Measurements from ENCODE around the gene KCNC1.

KCNC1 gene

GRCh38 chr11:17751558-17751957, 17.0 kb downstream of the KCNC1 start:
- no peaks in the 10 kb centered on the region for H3K4me1 Mint-ChIP-seq (ENCODE audit: low read depth)
- no peaks in the 10 kb centered on the region for H3K36me3 Mint-ChIP-seq
- peaks cover 3% of the 10 kb centered on the region for H3K27me3 Mint-ChIP-seq
- no peak overlapping the region for H3K27ac Mint-ChIP-seq
- no peaks in the 10 kb centered on the region for H3K9me3 Mint-ChIP-seq (ENCODE audit: low read depth)
- H3K4me3 Mint-ChIP-seq = no peak overlapping the region

GRCh38 chr11:17752144-17752543, 17.6 kb downstream of the KCNC1 start:
- no peak overlapping the region for H3K27ac Mint-ChIP-seq
- no peaks in the 10 kb centered on the region for H3K4me1 Mint-ChIP-seq (ENCODE audit: low read depth)
- H3K9me3 Mint-ChIP-seq (ENCODE audit: low read depth) = no peaks in the 10 kb centered on the region
- no peak overlapping the region for H3K4me3 Mint-ChIP-seq
- H3K36me3 Mint-ChIP-seq = no peaks in the 10 kb centered on the region
- H3K27me3 Mint-ChIP-seq = peaks cover 3% of the 10 kb centered on the region

DNA sequence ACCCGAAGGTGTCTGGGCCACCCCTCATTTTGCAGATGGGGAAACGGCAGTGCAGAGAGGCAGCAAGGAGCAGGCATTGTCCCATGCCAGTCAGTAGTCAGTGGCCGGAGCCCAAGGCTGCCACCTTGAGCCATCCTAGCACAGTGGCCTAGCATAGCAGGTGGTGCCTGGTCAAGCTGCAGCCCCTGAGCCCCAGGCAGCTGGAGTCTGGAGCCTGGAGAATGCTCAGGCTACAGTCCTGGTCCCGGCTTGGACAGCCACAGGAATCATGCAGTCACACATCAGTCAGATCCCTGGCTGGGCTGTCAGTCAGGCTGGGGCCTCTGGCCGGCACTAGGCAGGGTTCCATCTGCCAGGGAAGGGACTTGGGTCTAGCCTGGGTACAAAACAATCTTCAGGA, 18.6 kb downstream of the KCNC1 start:
- no peaks in the 10 kb centered on the region for H3K27me3 Mint-ChIP-seq
- H3K4me3 Mint-ChIP-seq = no peak overlapping the region
- no peak overlapping the region for H3K27ac Mint-ChIP-seq
- H3K9me3 Mint-ChIP-seq (ENCODE audit: low read depth) = no peaks in the 10 kb centered on the region
- no peaks in the 10 kb centered on the region for H3K36me3 Mint-ChIP-seq
- no peaks in the 10 kb centered on the region for H3K4me1 Mint-ChIP-seq (ENCODE audit: low read depth)

DNA sequence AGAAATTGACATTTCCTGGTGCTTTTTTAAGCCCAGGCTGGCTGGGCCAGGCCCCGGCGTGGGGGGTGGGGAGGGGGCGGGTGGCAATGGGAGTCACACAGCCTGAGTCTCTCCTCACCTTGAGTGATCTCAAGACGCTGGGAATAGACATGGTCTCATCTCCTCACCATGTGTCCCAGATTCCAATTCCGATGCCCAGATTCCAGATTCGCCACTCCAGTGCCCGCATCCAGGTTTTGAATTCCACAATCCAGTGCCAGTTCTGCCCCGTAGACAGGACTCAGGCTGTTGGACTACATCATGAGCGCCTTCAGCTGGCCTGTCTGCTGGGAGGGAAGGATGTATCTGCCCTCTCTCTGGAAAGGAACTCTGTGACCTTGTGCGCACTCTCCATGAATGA, 19.1 kb downstream of the KCNC1 start:
- Mint-ChIP-seq H3K36me3 (no peaks in the 10 kb centered on the region), H3K27ac (no peak overlapping the region), H3K9me3 (ENCODE audit: low read depth) (no peaks in the 10 kb centered on the region), H3K27me3 (no peaks in the 10 kb centered on the region), H3K4me3 (no peak overlapping the region), H3K4me1 (ENCODE audit: low read depth) (no peaks in the 10 kb centered on the region)

DNA sequence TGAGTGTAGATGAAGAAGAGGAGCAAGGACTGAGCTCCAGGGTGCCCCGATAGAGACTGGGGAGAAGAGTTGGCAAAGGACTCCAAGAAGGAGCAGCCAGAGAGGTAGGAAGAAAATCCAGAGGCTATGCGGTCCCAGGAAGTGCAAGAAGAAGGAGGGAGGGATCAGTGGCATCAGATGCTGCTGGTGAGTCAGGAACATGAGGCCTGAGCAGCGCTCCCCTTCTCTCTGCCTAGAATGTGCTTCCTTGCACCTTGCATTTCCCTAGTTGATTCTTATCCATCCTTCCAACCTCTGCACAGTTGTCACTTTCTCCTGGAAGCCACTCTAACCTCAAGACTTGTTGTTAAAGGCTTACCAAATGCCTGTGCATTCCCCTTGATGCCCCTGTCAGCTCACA, 21.3 kb downstream of the KCNC1 start:
- no peaks in the 10 kb centered on the region for H3K27me3 Mint-ChIP-seq

DNA sequence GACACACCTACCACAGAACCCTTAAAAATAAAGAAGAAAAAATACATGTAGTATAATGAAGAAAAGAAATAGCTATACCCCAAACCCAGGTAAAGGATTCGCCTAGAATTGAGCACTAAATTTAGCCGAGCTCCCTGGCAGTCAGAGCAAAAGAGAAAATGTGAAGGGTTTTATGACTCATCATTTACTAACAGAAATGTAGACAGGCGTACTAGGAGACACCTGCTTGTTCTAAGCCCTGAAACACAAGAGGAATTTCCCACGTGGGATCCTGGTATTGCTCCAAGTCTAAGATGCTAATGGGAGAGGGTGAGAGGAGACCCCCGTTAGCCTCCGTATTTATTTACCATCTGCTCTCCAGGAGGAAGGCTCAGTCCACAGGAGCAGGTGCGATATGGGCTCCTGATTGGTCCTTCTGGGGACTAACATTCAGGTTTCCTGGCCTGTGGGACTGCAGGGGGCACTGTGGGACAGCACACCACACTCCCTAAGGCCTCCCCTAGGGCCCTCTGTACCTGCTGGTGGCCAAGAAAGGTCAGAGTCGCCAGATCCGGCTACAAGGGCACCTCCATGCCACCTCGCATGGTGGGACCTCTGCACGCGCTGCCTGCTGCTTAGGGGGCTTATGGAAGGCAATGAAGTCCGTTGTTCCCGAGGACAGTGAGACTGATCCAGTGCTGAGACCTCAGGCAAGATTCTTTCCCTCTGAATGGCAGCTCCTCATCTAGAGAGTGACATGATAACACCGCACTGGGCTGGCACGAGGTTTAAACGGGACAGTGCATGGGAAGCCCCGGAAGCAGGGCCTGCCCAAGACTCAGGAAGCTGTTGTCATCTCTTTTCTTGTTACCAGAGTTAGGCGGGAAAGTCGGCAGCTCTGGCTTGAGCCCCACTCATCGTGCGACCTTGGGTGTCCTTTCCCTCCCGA, 25.8 kb downstream of the KCNC1 start:
- Mint-ChIP-seq H3K4me1 (ENCODE audit: low read depth) (no peaks in the 10 kb centered on the region), H3K4me3 (no peak overlapping the region), H3K9me3 (ENCODE audit: low read depth) (no peaks in the 10 kb centered on the region), H3K27me3 (no peaks in the 10 kb centered on the region), H3K36me3 (no peaks in the 10 kb centered on the region), H3K27ac (no peak overlapping the region)

More for the DNA sequence above, 21.3 kb downstream of the KCNC1 start:
- Mint-ChIP-seq H3K27ac (no peak overlapping the region), H3K4me1 (ENCODE audit: low read depth) (no peaks in the 10 kb centered on the region), H3K9me3 (ENCODE audit: low read depth) (no peaks in the 10 kb centered on the region), H3K4me3 (no peak overlapping the region), H3K36me3 (no peaks in the 10 kb centered on the region)

DNA sequence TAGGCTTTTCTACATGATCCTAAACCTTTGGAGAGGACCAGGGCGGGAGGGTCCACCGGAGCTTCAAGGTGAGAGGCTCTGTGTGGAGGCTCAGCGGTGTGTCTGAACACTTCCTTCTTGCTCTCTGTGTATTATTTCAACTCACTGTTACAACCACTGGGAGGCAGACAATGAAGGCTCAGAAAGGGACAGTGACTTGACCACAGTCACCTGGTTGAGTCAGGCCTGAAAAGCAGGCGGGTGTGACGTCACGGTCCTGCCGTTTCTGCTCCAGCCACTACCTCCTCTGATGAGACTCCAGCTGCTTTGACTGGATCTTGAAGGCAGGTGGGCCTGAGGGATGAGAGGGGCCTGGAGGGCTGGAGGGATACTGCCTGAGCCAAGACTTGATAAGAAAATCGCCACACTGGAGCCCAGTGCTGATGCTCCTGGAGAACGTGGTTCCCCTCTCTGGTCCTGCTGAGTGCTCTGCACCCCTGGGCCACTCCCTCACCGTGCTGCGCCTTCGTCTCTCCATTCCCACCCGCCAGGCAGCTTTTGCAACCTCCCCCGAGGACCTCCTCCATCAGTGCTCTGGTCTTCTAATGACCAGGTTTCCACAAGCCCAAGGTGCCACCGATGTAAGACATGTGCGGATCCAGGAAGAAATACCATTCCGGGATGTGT, 27.9 kb downstream of the KCNC1 start:
- Mint-ChIP-seq H3K4me1 (ENCODE audit: low read depth) (no peaks in the 10 kb centered on the region), H3K9me3 (ENCODE audit: low read depth) (no peaks in the 10 kb centered on the region), H3K27ac (no peak overlapping the region), H3K36me3 (no peaks in the 10 kb centered on the region), H3K27me3 (no peaks in the 10 kb centered on the region), H3K4me3 (no peak overlapping the region)

DNA sequence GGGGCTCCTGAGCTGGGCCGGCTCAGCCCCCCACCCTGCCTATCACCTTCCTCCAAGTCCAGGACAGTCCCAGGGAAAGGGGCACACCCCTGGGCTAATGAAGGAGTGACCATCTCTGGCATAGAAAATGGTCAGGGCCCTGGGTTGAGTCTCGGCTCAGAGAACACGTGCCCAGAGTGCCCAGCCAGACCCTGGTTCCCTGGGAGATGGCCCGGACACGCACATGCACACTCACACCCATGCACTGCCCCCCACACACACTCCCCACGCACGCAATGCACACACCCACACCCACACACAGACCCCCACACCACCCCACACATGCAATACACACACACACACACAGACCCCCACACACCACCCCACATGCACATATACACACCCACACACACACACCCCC, 28.7 kb downstream of the KCNC1 start:
- Mint-ChIP-seq H3K4me1 (ENCODE audit: low read depth) (no peaks in the 10 kb centered on the region), H3K27ac (no peak overlapping the region), H3K27me3 (no peaks in the 10 kb centered on the region), H3K9me3 (ENCODE audit: low read depth) (no peaks in the 10 kb centered on the region), H3K4me3 (no peak overlapping the region), H3K36me3 (no peaks in the 10 kb centered on the region)

GRCh38 chr11:17763703-17764102, 29.1 kb downstream of the KCNC1 start:
- no peaks in the 10 kb centered on the region for H3K36me3 Mint-ChIP-seq
- H3K27me3 Mint-ChIP-seq = no peaks in the 10 kb centered on the region
- no peak overlapping the region for H3K27ac Mint-ChIP-seq
- H3K4me1 Mint-ChIP-seq (ENCODE audit: low read depth) = no peaks in the 10 kb centered on the region
- no peak overlapping the region for H3K4me3 Mint-ChIP-seq
- H3K9me3 Mint-ChIP-seq (ENCODE audit: low read depth) = no peaks in the 10 kb centered on the region

GRCh38 chr11:17764446-17765218, 30.1 kb downstream of the KCNC1 start:
- Mint-ChIP-seq H3K36me3 (no peaks in the 10 kb centered on the region), H3K27me3 (no peaks in the 10 kb centered on the region), H3K4me1 (ENCODE audit: low read depth) (no peaks in the 10 kb centered on the region), H3K4me3 (no peak overlapping the region), H3K27ac (no peak overlapping the region), H3K9me3 (ENCODE audit: low read depth) (no peaks in the 10 kb centered on the region)

GRCh38 chr11:17765356-17766072, 30.9 kb downstream of the KCNC1 start:
- H3K36me3 Mint-ChIP-seq = no peaks in the 10 kb centered on the region
- H3K9me3 Mint-ChIP-seq (ENCODE audit: low read depth) = no peaks in the 10 kb centered on the region
- no peaks in the 10 kb centered on the region for H3K4me1 Mint-ChIP-seq (ENCODE audit: low read depth)
- H3K27ac Mint-ChIP-seq = no peak overlapping the region
- no peak overlapping the region for H3K4me3 Mint-ChIP-seq
- no peaks in the 10 kb centered on the region for H3K27me3 Mint-ChIP-seq

DNA sequence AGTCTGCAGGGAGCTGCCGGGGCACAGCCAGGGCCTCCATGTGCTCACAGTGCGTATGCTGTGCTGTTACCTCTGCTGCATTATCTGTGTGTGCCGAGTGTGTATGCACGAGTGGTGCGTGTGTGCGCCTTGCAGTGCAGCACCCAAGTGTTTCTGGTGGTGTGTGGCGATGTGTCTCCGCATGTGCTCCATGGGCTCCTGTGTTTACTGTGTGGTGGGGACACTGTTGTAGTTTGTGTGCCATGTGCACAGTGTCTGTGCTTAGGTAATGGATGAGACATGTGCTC, 31.4 kb downstream of the KCNC1 start:
- Mint-ChIP-seq H3K36me3 (no peaks in the 10 kb centered on the region), H3K9me3 (ENCODE audit: low read depth) (no peaks in the 10 kb centered on the region), H3K27ac (no peak overlapping the region), H3K27me3 (no peaks in the 10 kb centered on the region), H3K4me1 (ENCODE audit: low read depth) (no peaks in the 10 kb centered on the region), H3K4me3 (no peak overlapping the region)

DNA sequence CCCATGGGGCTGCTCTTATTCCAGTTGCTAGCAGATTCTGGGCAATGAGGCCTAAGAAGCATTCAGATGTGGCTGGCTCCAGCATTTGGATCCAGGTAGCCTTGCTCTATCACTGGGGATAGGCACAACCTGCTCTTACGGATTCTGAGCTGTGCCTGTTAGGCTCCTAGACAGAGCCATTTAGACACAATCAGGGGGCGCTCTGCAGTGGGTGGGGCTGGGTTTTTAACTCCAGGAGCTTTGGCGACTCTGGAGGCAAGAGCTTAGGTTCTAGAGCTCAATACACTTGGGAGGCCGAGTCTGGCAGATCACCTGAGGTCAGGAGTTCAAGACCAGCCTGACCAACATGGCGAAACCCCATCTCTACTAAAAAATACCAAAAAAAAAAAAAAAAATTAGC, 32.0 kb downstream of the KCNC1 start:
- Mint-ChIP-seq H3K9me3 (ENCODE audit: low read depth) (no peaks in the 10 kb centered on the region), H3K4me3 (no peak overlapping the region), H3K27me3 (no peaks in the 10 kb centered on the region), H3K4me1 (ENCODE audit: low read depth) (no peaks in the 10 kb centered on the region), H3K36me3 (no peaks in the 10 kb centered on the region), H3K27ac (no peak overlapping the region)

DNA sequence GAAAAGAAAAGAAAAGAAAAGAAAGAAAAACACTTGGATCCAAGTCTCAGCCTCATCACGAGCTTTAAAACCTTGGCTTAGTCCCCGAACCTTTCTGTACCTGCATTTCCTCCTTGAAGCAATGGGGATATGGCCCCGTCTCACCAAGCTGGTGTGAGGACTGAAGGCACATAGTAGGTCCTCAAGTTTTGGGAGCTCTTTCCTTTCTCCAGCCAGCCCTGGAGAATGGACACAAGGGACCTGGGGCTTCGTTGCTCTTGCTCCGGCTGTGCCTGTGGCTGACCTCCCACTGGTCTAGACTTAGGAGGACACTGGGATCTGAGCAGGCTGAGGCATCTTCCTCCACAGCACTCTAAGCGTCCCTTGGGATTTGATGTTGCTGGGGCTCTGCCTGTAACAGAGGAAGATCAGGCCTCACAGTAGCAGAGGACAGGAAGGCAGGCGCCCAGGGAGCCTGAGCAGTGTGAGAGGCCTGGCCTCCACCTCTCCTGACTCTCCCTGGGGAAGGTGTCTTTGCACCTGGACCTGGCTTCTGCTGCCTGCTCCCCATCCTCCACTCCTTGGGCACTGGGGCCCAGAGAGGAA, 32.8 kb downstream of the KCNC1 start:
- no peaks in the 10 kb centered on the region for H3K27me3 Mint-ChIP-seq
- no peaks in the 10 kb centered on the region for H3K4me1 Mint-ChIP-seq (ENCODE audit: low read depth)
- no peak overlapping the region for H3K4me3 Mint-ChIP-seq
- no peak overlapping the region for H3K27ac Mint-ChIP-seq
- no peaks in the 10 kb centered on the region for H3K36me3 Mint-ChIP-seq
- no peaks in the 10 kb centered on the region for H3K9me3 Mint-ChIP-seq (ENCODE audit: low read depth)

Data from activated naive CD8-positive, alpha-beta T cell (primary cell).